Caco-2 (cell line): Measurements from ENCODE around the gene TEX22. TPM values are rescaled to one million over a fixed set of nuclear protein-coding genes. Genes with fewer than 3 reads are reported as not detected.
A peak's percentile ranks its signal among the peaks of the same experiment; 100 is the strongest.

Experiments used
- BruUV-seq: library from RNA; stranded (reverse); fragments of 400-500 nt; replicated peaks from 2 replicates; lab custom pipeline; 2021; lab: Mats Ljungman, UMichigan
- CTCF ChIA-PET: fragments of 300-600 bp; sonication (Branson Sonifier 250); formaldehyde crosslinking; loops from one replicate; lab custom pipeline; 2022; ENCODE audit warnings: antibody characterized with exemption; lab: Charles Lee
- POLR2A ChIA-PET: fragments of 300-600 bp; sonication (Branson Sonifier 250); formaldehyde crosslinking; loops from one replicate; lab custom pipeline; 2022; ENCODE audit warnings: antibody characterized with exemption; lab: Charles Lee
- DNase-seq, 2 experiments: peaks; one replicate each; pipeline versions ENCODE4 v3.0.0 to v3.0.0-alpha.2; 2020 to 2022
- H3K27me3 ChIP-seq: replicated peaks from 2 replicates; pipeline ENCODE4 v1.6.0; 2011; ENCODE audit warnings: low read length; ENCODE audit not compliant: control insufficient read depth, insufficient read depth
- H3K36me3 ChIP-seq: 2 replicates; pipeline ENCODE4 v1.5.1; 2011; ENCODE audit warnings: low read length; ENCODE audit not compliant: control insufficient read depth, insufficient read depth
- H3K4me1 ChIP-seq: fragments of 250-450 bp; sonication (Bioruptor Pico); 2 replicates; pipeline ENCODE4 v1.5.1; 2020; ENCODE audit warnings: mild to moderate bottlenecking
- H3K4me3 ChIP-seq: 2 replicates; pipeline ENCODE4 v1.5.1; 2011; ENCODE audit warnings: low read depth, mild to moderate bottlenecking, control low read depth, low read length
- H3K9me3 ChIP-seq: fragments of 250-450 bp; sonication (Bioruptor Pico); 2 replicates; pipeline ENCODE4 v1.5.1; 2020; ENCODE audit warnings: mild to moderate bottlenecking, moderate library complexity
- H3K27ac Mint-ChIP-seq: one replicate; pipeline ENCODE4 v1.8.0; 2022; ENCODE audit warnings: mixed read lengths; ENCODE audit not compliant: unreplicated experiment
- H3K27me3 Mint-ChIP-seq: one replicate; pipeline ENCODE4 v1.8.0; 2022; ENCODE audit warnings: mixed read lengths; ENCODE audit not compliant: insufficient read depth, unreplicated experiment
- H3K36me3 Mint-ChIP-seq: one replicate; pipeline ENCODE4 v1.8.0; 2022; ENCODE audit warnings: mild to moderate bottlenecking, mixed read lengths; ENCODE audit not compliant: insufficient read depth, unreplicated experiment
- H3K4me1 Mint-ChIP-seq: one replicate; pipeline ENCODE4 v1.8.0; 2022; ENCODE audit warnings: low read depth, mixed read lengths; ENCODE audit not compliant: unreplicated experiment
- H3K4me3 Mint-ChIP-seq: one replicate; pipeline ENCODE4 v1.8.0; 2022; ENCODE audit warnings: mild to moderate bottlenecking, moderate library complexity, mixed read lengths; ENCODE audit not compliant: unreplicated experiment
- H3K9me3 Mint-ChIP-seq: one replicate; pipeline ENCODE4 v1.8.0; 2022; ENCODE audit warnings: mixed read lengths; ENCODE audit not compliant: unreplicated experiment
- CTCF ChIP-seq, 2 experiments: fragments of 200-600 bp in 1 of 2; IDR thresholded peaks; 1 replicate in 1 of 2; 2 replicates in 1 of 2; pipeline versions ENCODE4 v1.5.1 to v1.8.0; 2011 to 2022; ENCODE audit warnings: antibody characterized with exemption in 1 of 2, control low read depth in 1 of 2, inconsistent platforms in 1 of 2, low read depth in 1 of 2, low read length in 1 of 2, mild to moderate bottlenecking in 1 of 2, moderate library complexity in 1 of 2; ENCODE audit not compliant: insufficient read depth in 1 of 2, severe bottlenecking in 1 of 2, unreplicated experiment in 1 of 2
- intact Hi-C: fragments of 100-400 bp; cut with micrococcal nuclease; formaldehyde crosslinking; loops from one replicate; pipeline ENCODE4 v1.10.0; 2022; ENCODE audit not compliant: unreplicated experiment
- total RNA-seq: library from RNA; stranded (reverse); gene quantifications from 2 replicates; pipeline ENCODE4 v1.2.3, GENCODE V29; 2022

Gene TEX22
- total RNA-seq, 1 experiment from 2014 or later = 0.86 TPM

- Mint-ChIP-seq H3K4me1 (peaks cover 10% of the 10 kb centered on the region), H3K36me3 (peaks cover 38% of the 10 kb centered on the region), H3K9me3 (no peaks in the 10 kb centered on the region), H3K27me3 (no peaks in the 10 kb centered on the region), H3K27ac (peak overlapping the region; percentile 91), H3K4me3 (peak overlapping the region; percentile 88)
- intact Hi-C loops = no loop called here
- CTCF ChIA-PET = no interaction called here
- Histone ChIP-seq H3K9me3 (no peaks in the 10 kb centered on the region), H3K36me3 (peaks cover 1% of the 10 kb centered on the region), H3K27me3 (no peaks in the 10 kb centered on the region), H3K4me1 (peaks cover 24% of the 10 kb centered on the region), H3K4me3 (peak overlapping the region; percentile 79)
- DNase-seq = no peak
- POLR2A ChIA-PET = no interaction called here
- TF ChIP-seq CTCF (IDR thresholded peaks at IDR 0.05; ENCODE audit: insufficient read depth in 1 of 2, low read depth in 1 of 2, low read length in 1 of 2, severe bottlenecking in 1 of 2, unreplicated experiment in 1 of 2) = no peak
- no TSS peak for BruUV-seq
Observed at GRCh38 chr14:105420101-105420973, 22.0 kb downstream of the TEX22 start.

- ChIA-PET POLR2A (no interaction called here), CTCF (no interaction called here)
- no peaks in the 10 kb centered on the region for H3K27me3 ChIP-seq
- TF ChIP-seq CTCF (IDR thresholded peaks at IDR 0.05; ENCODE audit: insufficient read depth in 1 of 2, low read depth in 1 of 2, low read length in 1 of 2, severe bottlenecking in 1 of 2, unreplicated experiment in 1 of 2) = no peak
- Mint-ChIP-seq H3K4me3 (peak overlapping the region; percentile 88), H3K9me3 (no peaks in the 10 kb centered on the region), H3K36me3 (peaks cover 41% of the 10 kb centered on the region), H3K27ac (peak overlapping the region; percentile 91), H3K27me3 (no peaks in the 10 kb centered on the region), H3K4me1 (peaks cover 10% of the 10 kb centered on the region)
- BruUV-seq = no TSS peak
- no peaks in the 10 kb centered on the region for H3K9me3 ChIP-seq
- H3K4me3 ChIP-seq = peak overlapping the region; percentile 79
- peaks cover 1% of the 10 kb centered on the region for H3K36me3 ChIP-seq
- intact Hi-C loops = no loop called here
- peaks cover 24% of the 10 kb centered on the region for H3K4me1 ChIP-seq
- no peak for DNase-seq
Observed at GRCh38 chr14:105420974-105421674, 22.8 kb downstream of the TEX22 start.

- BruUV-seq = no TSS peak
- Mint-ChIP-seq H3K36me3 (peaks cover 46% of the 10 kb centered on the region), H3K9me3 (no peaks in the 10 kb centered on the region), H3K27ac (no peak overlapping the region), H3K4me1 (peaks cover 10% of the 10 kb centered on the region), H3K4me3 (peak overlapping the region; percentile 88), H3K27me3 (no peaks in the 10 kb centered on the region)
- TF ChIP-seq CTCF (IDR thresholded peaks at IDR 0.05; ENCODE audit: insufficient read depth in 1 of 2, low read depth in 1 of 2, low read length in 1 of 2, severe bottlenecking in 1 of 2, unreplicated experiment in 1 of 2) = no peak
- H3K36me3 ChIP-seq = peaks cover 2% of the 10 kb centered on the region
- no peaks in the 10 kb centered on the region for H3K9me3 ChIP-seq
- ChIA-PET POLR2A (no interaction called here), CTCF (no interaction called here)
- DNase-seq = no peak
- H3K27me3 ChIP-seq = no peaks in the 10 kb centered on the region
- H3K4me1 ChIP-seq = peaks cover 24% of the 10 kb centered on the region
- intact Hi-C loops = no loop called here
- no peak overlapping the region; the same call in 1 of the 2 replicates for H3K4me3 ChIP-seq
Observed at GRCh38 chr14:105421723-105422615, 23.6 kb downstream of the TEX22 start.
